H1 (cell line): ENCODE data around the gene SAMMSON. TPM values are rescaled to one million over a fixed set of nuclear protein-coding genes. Genes with fewer than 3 reads are reported as not detected.

Experiments
- CTCF ChIA-PET: fragments of 300-600 bp; sonication (Branson Sonifier 250); formaldehyde crosslinking; loops from one replicate; lab custom pipeline; 2021; ENCODE audit not compliant: partially characterized antibody; lab: Charles Lee
- POLR2A ChIA-PET: fragments of 300-600 bp; sonication (Branson Sonifier 250); formaldehyde crosslinking; loops from one replicate; lab custom pipeline; 2021; ENCODE audit warnings: inconsistent platforms; ENCODE audit not compliant: partially characterized antibody; lab: Charles Lee
- DNase-seq, 2 experiments: peaks; one replicate each; pipeline versions ENCODE4 v3.0.0 to v3.0.0-alpha.2; 2010 to 2022; ENCODE audit warnings: low spot score in 2 of 2, low read depth in 1 of 2, mixed read lengths in 1 of 2
- FAIRE-seq: peaks from 2 replicates; lab custom pipeline; 2011; peaks lifted over from hg19 to GRCh38; lab: Jason Lieb, UNC
- H2AFZ ChIP-seq: 2 replicates; pipeline ENCODE4 v1.8.1; 2012; ENCODE audit warnings: low read length, inconsistent platforms
- H2AK5ac ChIP-seq: 2 replicates; pipeline ENCODE4 v1.6.1; 2013; ENCODE audit warnings: low read depth, low read length
- H2BK120ac ChIP-seq: replicated peaks from 2 replicates; pipeline ENCODE3; 2013; ENCODE audit warnings: low read depth, low read length, inconsistent platforms
- H2BK12ac ChIP-seq: 2 replicates; pipeline ENCODE4 v1.6.1; 2013; ENCODE audit warnings: low read depth, low read length
- H2BK15ac ChIP-seq: 2 replicates; pipeline ENCODE4 v1.6.1; 2013; ENCODE audit warnings: low read length
- H2BK20ac ChIP-seq: 2 replicates; pipeline ENCODE4 v1.6.1; 2013; ENCODE audit warnings: low read length
- H2BK5ac ChIP-seq: 2 replicates; pipeline ENCODE4 v1.6.1; 2013; ENCODE audit warnings: low read depth, low read length
- H3K14ac ChIP-seq: 2 replicates; pipeline ENCODE4 v1.6.1; 2013; ENCODE audit warnings: inconsistent platforms; ENCODE audit not compliant: insufficient read length
- H3K18ac ChIP-seq: 2 replicates; pipeline ENCODE4 v1.6.1; 2013; ENCODE audit warnings: low read length; ENCODE audit errors: extremely low read depth
- H3K23ac ChIP-seq: 2 replicates; pipeline ENCODE4 v1.6.1; 2013; ENCODE audit warnings: inconsistent platforms; ENCODE audit not compliant: insufficient read length
- H3K23me2 ChIP-seq: 2 replicates; pipeline ENCODE4 v1.6.1; 2013; ENCODE audit warnings: low read depth, low read length
- H3K27ac ChIP-seq: 2 replicates; pipeline ENCODE4 v1.6.1; 2011; ENCODE audit warnings: low read depth, low read length, inconsistent platforms
- H3K27me3 ChIP-seq, 4 experiments: replicated peaks in 1 of 4; 1 replicate in 1 of 4; 2 replicates in 3 of 4; pipeline versions ENCODE4 v1.6.1 to v1.8.1; 2011 to 2013; ENCODE audit warnings: low read length in 3 of 4, mild to moderate bottlenecking in 3 of 4, inconsistent platforms in 2 of 4, mixed read lengths in 2 of 4, moderate library complexity in 1 of 4; ENCODE audit not compliant: control insufficient read depth in 3 of 4, insufficient read depth in 3 of 4; ENCODE audit errors: extremely low read depth in 1 of 4
- H3K36me3 ChIP-seq, 4 experiments: 2 replicates each; pipeline versions ENCODE4 v1.6.1 to v1.8.1; 2011 to 2013; ENCODE audit warnings: mild to moderate bottlenecking in 4 of 4, low read length in 3 of 4, moderate library complexity in 2 of 4, control low read depth in 1 of 4, inconsistent platforms in 1 of 4; ENCODE audit not compliant: insufficient read depth in 4 of 4, control insufficient read depth in 2 of 4
- H3K4ac ChIP-seq: replicated peaks from 2 replicates; pipeline ENCODE3; 2013; ENCODE audit warnings: low read length, low read depth, mixed read lengths, inconsistent platforms; ENCODE audit not compliant: insufficient read length
- H3K4me1 ChIP-seq, 4 experiments: replicated peaks in 1 of 4; 1 replicate in 1 of 4; 2 replicates in 3 of 4; pipeline versions ENCODE4 v1.6.1 to v1.8.1; 2011 to 2013; ENCODE audit warnings: low read length in 3 of 4, inconsistent platforms in 2 of 4, mixed read lengths in 1 of 4; ENCODE audit not compliant: insufficient read depth in 4 of 4, control insufficient read depth in 3 of 4
- H3K4me2 ChIP-seq, 2 experiments: 2 replicates each; pipeline versions ENCODE4 v1.6.1 to v1.8.1; 2011 to 2013; ENCODE audit warnings: low read depth in 2 of 2, low read length in 2 of 2, control low read depth in 1 of 2, inconsistent platforms in 1 of 2, mild to moderate bottlenecking in 1 of 2; ENCODE audit not compliant: insufficient read depth in 1 of 2
- H3K4me3 ChIP-seq, 4 experiments: fragments of 200-600, 300-600 bp in 1 of 4; sonication (generic), shearing (Covaris generic), sonication (Bioruptor Twin) in 1 of 4; 2 replicates each; pipeline versions ENCODE4 v1.5.1 to v1.8.1; 2011 to 2016; ENCODE audit warnings: low read length in 4 of 4, low read depth in 3 of 4, control low read depth in 2 of 4, inconsistent platforms in 2 of 4, mild to moderate bottlenecking in 2 of 4, mixed read lengths in 1 of 4, moderate library complexity in 1 of 4; ENCODE audit not compliant: insufficient read depth in 2 of 4; ENCODE audit errors: extremely low read depth in 1 of 4
- H3K56ac ChIP-seq: replicated peaks from 2 replicates; pipeline ENCODE3; 2013; ENCODE audit warnings: low read depth, mild to moderate bottlenecking, mixed read lengths, low read length, inconsistent platforms; ENCODE audit not compliant: insufficient read length
- H3K79me1 ChIP-seq: 2 replicates; pipeline ENCODE4 v1.6.1; 2013; ENCODE audit warnings: low read depth, low read length, control low read depth
- H3K79me2 ChIP-seq, 2 experiments: 2 replicates each; pipeline versions ENCODE4 v1.6.1 to v1.8.1; 2012 to 2013; ENCODE audit warnings: low read length in 2 of 2, mild to moderate bottlenecking in 2 of 2, inconsistent platforms in 1 of 2; ENCODE audit not compliant: insufficient read depth in 2 of 2, control insufficient read depth in 1 of 2
- H3K9ac ChIP-seq, 4 experiments: replicated peaks in 1 of 4; 1 replicate in 1 of 4; 2 replicates in 3 of 4; pipeline versions ENCODE4 v1.6.1 to v1.8.1; 2011 to 2013; ENCODE audit warnings: low read depth in 3 of 4, low read length in 3 of 4, control low read depth in 2 of 4, mild to moderate bottlenecking in 2 of 4, moderate library complexity in 2 of 4, inconsistent platforms in 1 of 4; ENCODE audit errors: extremely low read depth in 1 of 4
- H3K9me3 ChIP-seq, 2 experiments: 2 replicates each; pipeline versions ENCODE4 v1.6.1 to v1.8.1; 2012 to 2013; ENCODE audit warnings: mild to moderate bottlenecking in 2 of 2, moderate library complexity in 2 of 2, control low read depth in 1 of 2, inconsistent platforms in 1 of 2, low read depth in 1 of 2, low read length in 1 of 2, mixed read lengths in 1 of 2; ENCODE audit not compliant: insufficient read depth in 2 of 2
- H4K20me1 ChIP-seq, 2 experiments: replicated peaks in 1 of 2; 2 replicates each; pipeline versions ENCODE3 to v1.8.1; 2011 to 2013; ENCODE audit warnings: inconsistent platforms in 2 of 2, low read length in 2 of 2, mild to moderate bottlenecking in 1 of 2; ENCODE audit not compliant: insufficient read depth in 2 of 2, control insufficient read depth in 1 of 2
- H4K5ac ChIP-seq: 2 replicates; pipeline ENCODE4 v1.6.1; 2013; ENCODE audit warnings: low read length, low read depth, mixed read lengths, inconsistent platforms; ENCODE audit not compliant: insufficient read length
- H4K8ac ChIP-seq: 2 replicates; pipeline ENCODE4 v1.8.0; 2013; ENCODE audit warnings: mild to moderate bottlenecking, moderate library complexity, low read length, inconsistent platforms; ENCODE audit not compliant: insufficient read depth; ENCODE audit errors: extremely low read depth
- H4K91ac ChIP-seq: replicated peaks from 2 replicates; pipeline ENCODE3; 2013; ENCODE audit warnings: low read length, mixed read lengths, inconsistent platforms; ENCODE audit not compliant: insufficient read length
- CREB1 ChIP-seq: IDR thresholded peaks from 2 replicates; pipeline ENCODE4 v1.6.1; 2012; ENCODE audit warnings: inconsistent platforms
- HDAC6 ChIP-seq: IDR thresholded peaks from one replicate; pipeline ENCODE4 v1.7.1; 2012; ENCODE audit warnings: low read depth, mild to moderate bottlenecking, inconsistent platforms, low read length, moderate library complexity
- KDM1A ChIP-seq: fragments of 200-600, 300-600 bp; sonication (generic); IDR thresholded peaks from 2 replicates; pipeline ENCODE4 v1.7.1; 2016; ENCODE audit warnings: mild to moderate bottlenecking, low read length, borderline replicate concordance
- MAFK ChIP-seq: IDR thresholded peaks from 2 replicates; pipeline ENCODE4 v1.6.1; 2012; ENCODE audit warnings: low read depth, mild to moderate bottlenecking, improper control_type of control experiment, low read length
- NRF1 ChIP-seq: IDR thresholded peaks from 2 replicates; pipeline ENCODE4 v1.6.1; 2011; ENCODE audit warnings: mild to moderate bottlenecking, low read depth, low read length, improper control_type of control experiment
- SAP30 ChIP-seq: fragments of 300-600 bp; sonication (generic); IDR thresholded peaks from 2 replicates; pipeline ENCODE4 v1.7.1; 2012; ENCODE audit warnings: low read length, moderate library complexity, mild to moderate bottlenecking, inconsistent platforms; ENCODE audit not compliant: insufficient read depth, insufficient replicate concordance
- YY1 ChIP-seq: IDR thresholded peaks from 2 replicates; pipeline ENCODE4 v1.6.1; 2011; ENCODE audit warnings: low read depth, mild to moderate bottlenecking, low read length
- WGBS, 2 experiments: shearing (Covaris generic) in 1 of 2; methylation state at CpG; one replicate each; pipeline versions ENCODE4 v1.1.6 to v1.1.7; 2013 to 2015; ENCODE audit warnings: low lambda C conversion rate in 2 of 2, mixed read lengths in 2 of 2, inconsistent platforms in 1 of 2, low coverage in 1 of 2, missing lambda C conversion rate in 1 of 2; ENCODE audit not compliant: insufficient replicate concordance in 2 of 2, insufficient coverage in 1 of 2, insufficient read length in 1 of 2; ENCODE audit errors: extremely low coverage in 1 of 2, missing lambda C conversion rate in 1 of 2; 5-methylcytosine and 5-hydroxymethylcytosine counted together
- polyA plus RNA-seq, 7 experiments: library from polyadenylated mRNA; depleted of rRNA in 3 of 7; stranded (reverse) in 5 of 7; unstranded in 2 of 7; fragments of >200 nt in 5 of 7; fragments of 200-250 nt in 2 of 7; gene quantifications; 1 replicate in 5 of 7; 2 replicates in 1 of 7; 4 replicates in 1 of 7; pipeline versions ENCODE4 v1.2.1 to v1.2.3, GENCODE V29; 2011 to 2013; ENCODE audit warnings: missing spikeins in 2 of 7, mixed read lengths in 2 of 7
- total RNA-seq: library from RNA; stranded (reverse); fragmentation: NEBNext Ultra II Directional; extraction: Animal tissue kit (Norgen Biotek cat#: 25700); gene quantifications from 2 replicates; pipeline ENCODE4 v1.2.1, GENCODE V29; 2021
- TF ChIP-seq, protein P1 (sequence below): IDR thresholded peaks from 2 replicates; pipeline ENCODE4 v1.6.1; 2012; ENCODE audit warnings: inconsistent platforms
- TF ChIP-seq, protein P2 (sequence below): IDR thresholded peaks from 2 replicates; pipeline ENCODE4 v1.6.1; 2012; ENCODE audit warnings: low read length, inconsistent platforms

The SAMMSON gene
- total and polyA plus RNA-seq, 2 of the 8 experiments (the other 6 are each of a cell fraction or from before 2014, with no cell fraction given): not detected

DNA sequence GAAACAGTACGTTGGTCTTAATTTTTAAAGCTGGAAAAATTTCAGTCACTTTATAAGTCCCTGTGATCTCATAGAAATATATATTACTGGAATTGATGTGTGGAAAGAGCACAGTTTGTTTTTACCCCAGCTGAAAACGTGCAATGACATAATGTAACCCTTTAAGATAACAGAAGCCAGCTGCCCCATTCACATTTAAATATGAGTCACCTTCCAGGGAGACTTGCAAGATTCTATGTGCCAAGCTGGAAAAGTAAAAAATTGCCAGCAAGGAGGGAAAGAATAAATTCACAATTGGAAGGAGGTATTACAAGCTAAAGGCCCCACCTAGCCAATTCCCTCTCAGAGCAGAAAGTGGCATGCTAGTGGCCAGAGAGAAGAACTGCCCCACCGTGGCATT, 50.2 kb downstream of the SAMMSON start:
- Histone ChIP-seq H3K79me2 (no peaks in the 10 kb centered on the region), H2BK12ac (no peak overlapping the region), H3K4me1 (no peaks in the 10 kb centered on the region), H4K5ac (no peak overlapping the region), H3K27me3 (no peaks in the 10 kb centered on the region), H3K4ac (no peak overlapping the region), H3K9ac (no peak overlapping the region), H4K20me1 (no peaks in the 10 kb centered on the region), H4K8ac (no peak overlapping the region), H2AK5ac (no peak overlapping the region), H3K4me2 (no peak overlapping the region), H2BK20ac (no peak overlapping the region), H3K18ac (no peak overlapping the region), H2BK15ac (no peak overlapping the region), H3K27ac (no peak overlapping the region), H2AFZ (no peak overlapping the region), H3K79me1 (no peaks in the 10 kb centered on the region), H2BK5ac (no peak overlapping the region), H4K91ac (no peak overlapping the region), H2BK120ac (no peak overlapping the region), H3K23me2 (no peaks in the 10 kb centered on the region), H3K36me3 (no peaks in the 10 kb centered on the region), H3K4me3 (no peak overlapping the region), H3K14ac (no peak overlapping the region), H3K9me3 (no peaks in the 10 kb centered on the region), H3K23ac (no peak overlapping the region), H3K56ac (no peak overlapping the region)
- 82% methylated on average over 3 of the region's 3 CpGs; no CpG with 5 or more reads in 1 of the 2 experiments for WGBS, 2 experiments
- FAIRE-seq: no peak
- ChIA-PET CTCF (no interaction called here), POLR2A (no interaction called here)
- no peak for DNase-seq
- TF ChIP-seq, protein P1, sequence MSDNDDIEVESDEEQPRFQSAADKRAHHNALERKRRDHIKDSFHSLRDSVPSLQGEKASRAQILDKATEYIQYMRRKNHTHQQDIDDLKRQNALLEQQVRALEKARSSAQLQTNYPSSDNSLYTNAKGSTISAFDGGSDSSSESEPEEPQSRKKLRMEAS: no peak
- TF ChIP-seq CREB1: no peak
- no peak for TF ChIP-seq SAP30
- no peak for TF ChIP-seq NRF1
- no peak for TF ChIP-seq YY1
- no peak for TF ChIP-seq MAFK
- TF ChIP-seq HDAC6: no peak
- TF ChIP-seq KDM1A: no peak
- TF ChIP-seq, protein P2, sequence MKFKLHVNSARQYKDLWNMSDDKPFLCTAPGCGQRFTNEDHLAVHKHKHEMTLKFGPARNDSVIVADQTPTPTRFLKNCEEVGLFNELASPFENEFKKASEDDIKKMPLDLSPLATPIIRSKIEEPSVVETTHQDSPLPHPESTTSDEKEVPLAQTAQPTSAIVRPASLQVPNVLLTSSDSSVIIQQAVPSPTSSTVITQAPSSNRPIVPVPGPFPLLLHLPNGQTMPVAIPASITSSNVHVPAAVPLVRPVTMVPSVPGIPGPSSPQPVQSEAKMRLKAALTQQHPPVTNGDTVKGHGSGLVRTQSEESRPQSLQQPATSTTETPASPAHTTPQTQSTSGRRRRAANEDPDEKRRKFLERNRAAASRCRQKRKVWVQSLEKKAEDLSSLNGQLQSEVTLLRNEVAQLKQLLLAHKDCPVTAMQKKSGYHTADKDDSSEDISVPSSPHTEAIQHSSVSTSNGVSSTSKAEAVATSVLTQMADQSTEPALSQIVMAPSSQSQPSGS: no peak
